Anterior cingulate cortex (tissue), 58 donors: ENCODE results near the gene RNF148.
"Not testable (repeated sequence)": the region's sequence is repeated elsewhere in the genome, so short reads cannot be mapped to it uniquely, and the experiment has no call there.

ENCODE experiments used
- DNase-seq, 58 donors: peaks; one replicate each; lab custom pipeline; 2025; lab: John Stamatoyannopoulos, UW

The RNF148 gene

DNA sequence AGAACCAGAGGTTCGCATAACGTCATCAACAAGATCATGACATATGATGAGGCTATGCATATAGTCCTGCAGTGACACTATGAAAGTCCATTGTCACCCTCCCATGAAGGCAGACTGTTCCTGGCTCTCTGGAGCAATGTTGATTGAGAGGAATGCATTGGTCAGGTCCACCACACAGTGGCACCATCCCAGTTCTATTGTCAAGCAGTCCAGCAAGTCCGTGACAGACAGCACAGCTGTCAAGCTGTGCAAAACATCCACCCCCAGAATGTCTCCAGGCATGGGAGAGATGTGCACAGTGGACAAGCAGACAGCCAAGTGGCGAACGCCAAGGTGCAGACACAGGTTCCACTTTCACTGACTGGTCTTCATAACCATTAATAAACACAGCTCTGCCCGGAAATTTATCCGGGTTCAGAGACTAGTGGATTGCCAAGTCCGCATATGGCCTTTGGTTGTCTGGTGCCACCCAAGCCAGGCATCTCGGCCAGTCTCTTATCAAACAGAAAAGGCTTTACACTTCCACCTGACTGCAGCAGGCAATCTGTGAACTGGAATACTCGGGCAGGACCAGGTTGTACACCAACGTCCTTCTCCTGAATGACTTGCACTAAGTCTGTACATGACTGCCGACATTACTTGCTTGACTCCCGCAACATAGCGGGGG is 11.0 kb downstream of the RNF148 start:
- no peak for DNase-seq

DNA sequence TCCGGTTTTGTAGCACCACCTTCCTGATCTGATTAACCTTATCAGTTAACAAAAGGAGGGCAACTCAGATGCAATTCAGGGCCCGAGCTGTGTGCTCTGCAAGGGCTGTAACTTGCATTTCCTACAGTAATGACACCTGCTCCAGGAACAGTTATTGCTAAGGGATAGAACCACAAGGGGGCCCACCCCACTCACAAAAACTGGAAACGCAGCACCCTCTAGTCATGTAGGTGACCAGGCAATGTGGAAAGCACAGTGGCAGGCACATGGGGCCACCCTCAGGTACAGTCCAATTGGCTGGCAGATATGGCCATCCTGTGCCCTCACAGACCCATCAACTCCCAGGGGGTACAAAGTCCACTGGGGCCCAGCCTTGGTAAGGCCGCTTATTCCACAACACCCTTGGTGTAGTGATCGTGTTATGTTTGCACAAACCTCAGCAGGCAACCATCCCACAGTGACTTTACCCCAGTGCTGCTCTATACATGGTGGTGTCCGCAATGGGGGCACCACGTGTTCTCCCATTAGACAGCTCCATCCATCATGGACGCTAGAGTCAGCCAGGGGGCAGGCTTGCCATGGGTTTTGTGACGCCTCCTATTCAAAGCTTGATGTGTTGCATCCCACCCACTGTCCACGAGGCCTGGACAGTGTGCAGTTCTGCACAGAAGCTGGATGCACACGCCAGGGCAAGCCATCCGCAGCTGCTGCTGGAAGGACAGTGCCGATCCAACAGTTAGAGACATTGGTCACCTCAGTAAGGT is 13.2 kb downstream of the RNF148 start:
- DNase-seq = no peak

- no peak for DNase-seq
These were observed 14.2 kb downstream of the RNF148 start for GRCh38 chr7:122688400-122688998.

- DNase-seq = no peak
These were observed 16.3 kb downstream of the RNF148 start for GRCh38 chr7:122686360-122686878.

- DNase-seq = no peak
These were observed 18.2 kb downstream of the RNF148 start for GRCh38 chr7:122684504-122684903.

GRCh38 chr7:122682815-122683550 is 19.7 kb downstream of the RNF148 start:
- DNase-seq = peak in 1 of 58 donors; percentile 13

- DNase-seq = not testable (repeated sequence)
These were observed 21.5 kb downstream of the RNF148 start for GRCh38 chr7:122681186-122681585.

DNA sequence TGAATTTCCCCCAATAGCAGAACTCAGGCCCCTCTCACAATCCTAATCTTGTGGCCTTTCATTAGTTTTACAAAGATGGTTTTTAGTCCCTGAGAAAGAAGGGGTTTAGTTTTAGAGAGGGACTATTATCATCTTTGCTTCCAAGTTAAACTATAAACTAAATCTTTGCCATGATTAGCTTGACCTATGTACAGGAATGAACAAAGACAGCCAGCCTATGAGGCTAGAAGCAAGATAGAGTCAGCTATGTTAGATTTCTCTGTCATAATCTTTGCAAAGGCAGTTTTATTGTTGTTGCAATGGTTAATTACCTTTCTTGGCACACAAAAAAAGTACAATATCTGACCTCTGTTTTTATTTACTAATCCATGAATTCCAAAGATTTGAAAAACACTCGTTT is 22.9 kb downstream of the RNF148 start:
- no peak for DNase-seq

DNA sequence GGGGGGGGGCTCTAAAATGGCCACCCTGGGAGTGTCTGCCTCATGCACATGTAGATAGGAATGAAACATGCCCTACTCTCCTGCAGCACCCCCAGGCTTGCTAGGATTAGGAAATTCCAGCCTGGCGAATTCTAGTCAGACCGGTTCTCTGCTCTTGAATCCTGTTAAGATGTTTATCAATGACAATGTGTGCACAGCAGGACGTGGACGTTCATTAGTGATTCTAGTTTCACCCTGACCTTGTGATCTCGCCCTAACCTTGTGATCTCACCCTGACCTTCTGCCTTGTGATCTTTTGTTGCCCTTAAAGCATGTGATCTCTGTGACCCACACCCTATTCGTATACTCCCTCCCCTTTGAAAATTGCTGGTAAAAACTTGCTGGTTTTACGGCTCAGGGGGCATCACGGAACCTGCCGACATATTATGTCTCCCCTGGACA is 23.4 kb downstream of the RNF148 start:
- not testable (repeated sequence) for DNase-seq

DNA sequence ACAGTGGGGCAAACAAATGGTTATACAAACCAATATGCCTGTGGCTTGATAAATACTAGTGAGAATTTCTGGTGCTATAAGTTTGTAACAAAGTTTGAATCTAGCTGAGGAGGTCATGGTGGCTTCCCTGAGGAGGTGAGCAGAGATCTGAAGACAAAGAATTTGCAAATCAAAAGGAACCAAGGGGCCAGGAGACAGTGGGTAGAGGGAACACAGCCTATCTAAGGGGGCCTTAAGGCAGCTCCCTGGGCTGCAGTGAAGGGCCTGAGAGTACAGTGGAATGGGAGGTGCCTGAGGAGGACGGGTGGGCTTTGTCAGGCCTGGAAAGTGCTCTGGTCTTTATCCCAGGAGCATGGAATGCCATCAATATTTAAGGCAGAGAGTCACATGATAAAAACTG is 25.6 kb downstream of the RNF148 start:
- no peak for DNase-seq

DNA sequence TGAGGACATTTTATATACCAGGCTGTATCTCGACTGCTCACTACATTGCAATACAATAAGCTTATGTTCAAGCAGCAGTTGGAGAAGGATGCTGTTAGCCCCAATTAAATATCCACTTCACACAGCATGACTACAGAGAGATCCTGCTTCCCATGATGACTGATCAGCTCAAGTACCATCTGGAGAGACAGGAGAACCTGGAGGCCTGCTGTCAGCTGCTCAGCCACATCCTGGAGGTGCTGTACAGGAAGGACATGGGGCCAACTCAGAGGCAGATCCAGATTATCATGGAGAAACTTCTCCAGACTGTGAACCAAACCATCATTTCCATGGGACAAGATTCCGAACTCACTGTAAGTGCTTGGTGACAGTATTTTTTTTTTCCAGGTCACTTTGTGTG is 26.3 kb downstream of the RNF148 start:
- DNase-seq = peak in 1 of 58 donors; percentile 13

DNA sequence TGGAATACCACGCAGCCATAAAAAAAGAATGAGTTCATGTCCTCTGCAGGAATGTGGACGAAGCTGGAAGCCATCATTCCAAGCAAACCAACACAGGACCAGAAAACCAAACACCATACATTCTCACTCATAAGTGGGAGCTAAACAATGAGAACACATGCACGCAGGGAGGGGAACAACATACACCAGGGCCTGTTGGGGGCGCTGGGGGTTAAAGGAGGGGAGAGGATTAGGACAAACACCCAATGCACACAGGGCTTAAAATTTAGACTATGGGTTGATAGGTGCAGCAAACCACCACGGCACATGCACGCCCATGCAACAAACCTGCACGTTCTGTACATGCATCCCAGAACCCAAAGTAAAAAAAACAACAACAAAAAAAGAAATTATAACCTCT is 27.1 kb downstream of the RNF148 start:
- DNase-seq = no peak

DNA sequence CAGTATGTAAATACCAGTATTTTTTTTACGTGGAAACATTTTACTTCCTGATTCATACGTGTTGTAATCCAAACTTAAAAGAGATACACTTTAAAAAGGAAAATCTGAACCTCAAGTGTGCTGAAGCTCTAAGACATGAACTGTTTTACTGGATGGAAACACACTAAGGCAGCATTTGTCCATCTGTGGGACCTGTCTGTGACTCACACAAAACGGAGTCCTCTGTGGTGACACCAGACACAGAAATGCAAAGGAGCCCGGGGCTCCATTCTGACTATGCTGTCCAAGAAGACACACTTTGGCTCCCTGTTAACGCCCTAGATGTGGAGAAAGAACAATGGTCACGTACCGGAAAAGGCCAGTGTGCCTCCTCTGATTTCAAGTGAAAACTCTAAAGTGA is 27.7 kb downstream of the RNF148 start:
- no peak for DNase-seq

DNA sequence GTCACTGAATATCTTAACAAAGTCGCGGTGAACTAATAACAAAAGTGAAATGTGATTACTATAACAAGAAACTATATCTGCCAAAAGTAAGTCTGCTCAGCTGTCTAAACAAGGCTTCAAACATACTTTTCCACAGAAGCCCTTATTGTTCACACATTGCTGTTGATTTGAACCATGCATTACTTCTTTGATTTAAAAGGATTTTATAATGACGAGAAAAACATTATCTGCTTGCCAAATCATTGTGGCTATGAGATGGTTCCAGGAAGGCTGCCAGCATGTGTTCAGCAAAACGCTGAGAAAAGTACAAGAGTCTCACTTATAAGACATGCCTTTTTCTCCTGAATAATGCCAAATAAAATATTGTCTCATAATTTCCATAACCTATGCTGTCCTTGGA is 28.2 kb downstream of the RNF148 start:
- peak in 4 of 58 donors; percentile 6 to 19 (median 11) for DNase-seq

GRCh38 chr7:122673951-122674350 is 28.8 kb downstream of the RNF148 start:
- DNase-seq = no peak

GRCh38 chr7:122672536-122672935 is 30.2 kb downstream of the RNF148 start:
- no peak for DNase-seq

GRCh38 chr7:122663733-122664132 is 39.0 kb downstream of the RNF148 start:
- DNase-seq = no peak

- no peak for DNase-seq
These were observed 43.9 kb downstream of the RNF148 start for GRCh38 chr7:122658856-122659255.

- no peak for DNase-seq
These were observed 49.0 kb downstream of the RNF148 start for GRCh38 chr7:122653685-122654084.

DNA sequence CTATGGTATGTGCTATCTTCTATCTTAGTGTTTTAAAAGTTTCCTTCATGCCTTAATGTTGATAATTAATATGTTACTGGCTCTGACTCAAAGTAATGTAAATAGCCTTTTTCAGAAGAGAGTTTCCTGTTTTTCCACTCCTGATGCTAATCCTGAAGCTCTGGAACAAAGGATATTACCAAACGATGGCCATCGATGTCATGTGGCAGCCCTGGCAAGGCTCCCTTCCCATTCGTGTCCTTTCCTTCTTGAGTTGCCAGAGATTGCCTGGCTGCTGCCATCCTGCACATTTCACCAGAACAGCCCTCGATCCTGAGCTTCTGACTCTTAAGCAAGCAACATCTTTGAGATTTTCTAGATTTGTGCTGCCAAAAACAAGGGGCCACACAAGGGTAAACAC is 49.8 kb downstream of the RNF148 start:
- no peak for DNase-seq
